PFSK-1 (cell line): ENCODE results near the gene TSC2.

ENCODE experiments used
- FOXP2 ChIP-seq: optimal IDR thresholded peaks from 2 replicates; pipeline ENCODE3; 2011; ENCODE audit warnings: borderline replicate concordance, control low read depth, inconsistent platforms; ENCODE audit not compliant: insufficient read depth; ENCODE audit errors: extremely low read length, extremely low read depth
- POLR2AphosphoS5 ChIP-seq: IDR thresholded peaks from 2 replicates; pipeline ENCODE4 v1.6.1; 2012; ENCODE audit warnings: low read depth, mild to moderate bottlenecking, control low read depth, low read length, moderate library complexity
- REST ChIP-seq, 2 experiments: IDR thresholded peaks; 2 replicates each; pipeline versions ENCODE4 v1.6.1 to v1.8.0; 2011 to 2012; ENCODE audit warnings: low read depth in 2 of 2, low read length in 2 of 2, control low read depth in 1 of 2, inconsistent platforms in 1 of 2, mild to moderate bottlenecking in 1 of 2, moderate library complexity in 1 of 2; ENCODE audit not compliant: insufficient read depth in 1 of 2
- SIN3A ChIP-seq: IDR thresholded peaks from 2 replicates; pipeline ENCODE4 v1.6.1; 2012; ENCODE audit warnings: mild to moderate bottlenecking, low read length, moderate library complexity, borderline replicate concordance; ENCODE audit not compliant: insufficient read depth

GRCh38 chr16:2025251-2025650 is 22.5 kb upstream of the TSC2 start:
- no peak for TF ChIP-seq POLR2AphosphoS5
- TF ChIP-seq SIN3A = no peak
- no peak for TF ChIP-seq FOXP2
- no peak for TF ChIP-seq REST (IDR thresholded peaks at IDR 0.05; ENCODE audit: insufficient read depth in 1 of 2, low read depth in 2 of 2, low read length in 2 of 2)
